ENCODE data around the gene CALCOCO1.

- TF ChIP-seq POLR2AphosphoS5 (IDR thresholded peaks at IDR 0.05) (no peak), CTCF (IDR thresholded peaks at IDR 0.05) (no peak), POLR2A (IDR thresholded peaks at IDR 0.05) (no peak)
Measured at GRCh38 chr12:53758730-53759103, 31.5 kb upstream of the CALCOCO1 start.
